Fibroblast of skin of back (primary cell): Measurements from ENCODE around the gene IRAK4. TPM values are rescaled to one million over a fixed set of nuclear protein-coding genes. Genes with fewer than 3 reads are reported as not detected.
A peak's percentile ranks its signal among the peaks of the same experiment; 100 is the strongest.
"Not testable (repeated sequence)": the region's sequence is repeated elsewhere in the genome, so short reads cannot be mapped to it uniquely, and the experiment has no call there.

Source experiments
- DNase-seq: peaks from one replicate; pipeline ENCODE4 v3.0.0-alpha.2; 2013
- polyA plus RNA-seq, 2 experiments: library from polyadenylated mRNA; unstranded; fragments of 120-200 nt; gene quantifications; one replicate each; pipeline ENCODE4 v1.2.1, GENCODE V29; 2013; ENCODE audit not compliant: insufficient read length in 2 of 2

The IRAK4 gene
- 12.1 TPM for polyA plus RNA-seq (2013, experiment 1 of 2; ENCODE audit: insufficient read length)
- 12.5 TPM for polyA plus RNA-seq (2013, experiment 2 of 2; ENCODE audit: insufficient read length)

DNA sequence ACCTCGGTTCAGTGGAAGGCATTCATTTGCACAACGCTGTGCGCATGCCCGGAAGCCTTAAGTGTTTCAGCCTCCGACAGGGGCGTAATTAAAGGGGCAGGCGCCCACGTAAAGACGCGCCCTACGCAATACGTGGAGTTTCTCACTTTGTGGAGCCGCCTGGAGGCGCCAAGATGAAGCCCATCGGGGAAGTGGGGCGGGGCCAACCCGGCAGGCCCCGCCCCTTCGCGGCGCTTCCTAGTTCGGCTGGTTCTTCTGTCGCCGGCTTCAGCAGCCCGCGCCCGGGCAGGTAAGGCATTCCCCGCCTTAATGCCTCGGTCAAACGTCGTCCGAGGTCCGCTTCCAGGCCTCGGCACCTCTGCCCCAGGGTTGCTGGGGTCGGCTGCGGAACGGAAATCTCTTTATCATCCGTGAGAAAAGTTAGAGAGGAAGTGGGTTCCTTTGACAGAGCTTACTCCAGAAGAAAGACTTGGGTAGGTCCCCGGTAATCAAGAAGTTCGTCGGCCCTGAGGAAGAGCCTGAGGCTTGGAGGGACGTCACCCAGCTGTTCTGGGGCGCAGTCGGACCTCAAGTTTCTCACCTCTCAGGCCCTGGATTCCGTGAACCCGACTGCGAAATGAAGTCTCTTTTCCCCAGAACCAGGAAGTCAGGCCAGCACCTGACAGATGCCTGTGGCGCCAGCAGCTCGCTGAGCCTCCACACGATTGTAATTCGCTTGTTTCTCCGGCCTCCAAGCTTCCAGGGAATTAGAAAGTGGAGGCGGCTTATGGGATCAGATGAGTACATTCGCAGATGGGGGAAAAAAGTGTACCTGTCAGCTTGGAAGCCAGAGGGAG, at the start of gene IRAK4, which contains the start of gene PUS7L:
IRAK4 (plus strand) TSS at position 224 of the 836 bp plus-strand sequence. CDS start 9,161 bp downstream, outside the sequence.
PUS7L (minus strand) TSS at position 63 of the 836 bp plus-strand sequence. CDS start 3,545 bp downstream, outside the sequence.
- DNase-seq, result peak; percentile 97

DNA sequence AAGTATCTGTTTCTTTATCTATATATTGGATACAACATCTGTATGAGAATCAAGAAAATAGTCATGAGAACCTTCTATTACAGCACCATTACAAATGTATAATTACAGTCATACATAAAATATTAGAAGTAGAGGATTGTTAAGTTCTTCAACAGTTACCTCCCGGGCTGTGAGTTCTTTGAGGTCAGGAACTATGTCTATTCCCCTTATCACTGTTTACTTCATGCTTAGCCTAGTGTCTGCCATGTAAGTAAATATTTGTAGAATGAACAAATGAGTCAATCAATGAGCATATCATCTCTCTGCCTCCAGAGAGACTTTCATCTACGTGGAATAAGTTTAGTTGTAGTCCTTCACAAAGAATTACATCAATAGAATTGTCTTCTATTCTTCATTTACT, 47.4 kb upstream of the IRAK4 start:
- no peak for DNase-seq

DNA sequence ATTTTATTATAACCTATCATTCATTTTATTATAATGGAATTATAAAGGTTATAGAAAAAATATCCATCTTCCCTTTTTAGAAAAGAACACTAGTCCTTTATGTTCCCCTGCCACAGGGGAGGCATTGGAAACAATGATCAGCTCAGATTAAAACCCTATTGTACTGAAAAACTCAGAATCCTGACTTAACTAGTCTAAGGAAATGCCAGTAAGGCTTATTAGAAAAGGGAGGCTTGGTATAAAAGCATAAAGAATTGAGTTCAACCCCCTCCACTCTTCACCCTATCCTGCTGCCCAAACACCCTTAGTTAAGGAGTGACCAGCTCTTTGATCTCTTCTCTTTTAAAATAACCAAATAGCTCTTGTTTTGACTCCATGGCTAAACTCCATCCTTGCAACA, 36.1 kb upstream of the IRAK4 start:
- no peak for DNase-seq

DNA sequence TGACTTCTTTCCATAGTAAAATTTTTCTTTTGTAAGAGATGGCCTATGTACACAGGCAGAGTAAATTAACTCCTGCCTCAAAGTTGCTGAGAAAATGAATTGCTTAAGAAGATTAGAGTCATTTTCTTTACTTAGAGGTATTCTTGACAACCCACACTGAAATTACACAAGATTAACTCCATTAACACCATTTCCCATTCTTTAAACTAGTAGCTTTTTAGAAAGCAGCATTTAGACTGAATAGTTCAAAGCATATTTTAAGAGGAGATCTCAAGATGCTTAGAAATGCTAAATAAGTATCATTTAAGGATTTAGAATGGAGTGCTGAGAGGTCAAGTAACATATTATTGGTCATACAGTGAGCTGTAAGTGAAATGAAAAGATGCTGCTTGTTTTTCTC, 35.6 kb upstream of the IRAK4 start:
- DNase-seq, result no peak

DNA sequence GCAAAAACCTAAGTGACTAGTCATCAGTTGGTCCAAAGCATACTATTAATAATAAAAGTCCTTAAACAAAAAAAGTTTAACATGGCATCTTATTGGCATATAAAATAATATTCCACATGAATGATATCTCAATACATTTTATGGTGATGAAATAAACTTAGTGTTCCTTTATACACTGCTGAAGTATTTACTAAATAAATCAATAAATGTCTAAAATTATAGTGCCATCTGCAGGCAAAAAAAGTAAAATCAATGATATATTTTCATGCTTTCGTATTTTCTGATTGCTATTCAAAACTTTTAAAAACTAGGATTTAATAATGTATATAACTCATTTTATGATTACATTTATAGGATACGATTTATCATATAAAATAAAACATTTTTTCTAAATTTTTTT, 30.6 kb upstream of the IRAK4 start:
- DNase-seq, result no peak

DNA sequence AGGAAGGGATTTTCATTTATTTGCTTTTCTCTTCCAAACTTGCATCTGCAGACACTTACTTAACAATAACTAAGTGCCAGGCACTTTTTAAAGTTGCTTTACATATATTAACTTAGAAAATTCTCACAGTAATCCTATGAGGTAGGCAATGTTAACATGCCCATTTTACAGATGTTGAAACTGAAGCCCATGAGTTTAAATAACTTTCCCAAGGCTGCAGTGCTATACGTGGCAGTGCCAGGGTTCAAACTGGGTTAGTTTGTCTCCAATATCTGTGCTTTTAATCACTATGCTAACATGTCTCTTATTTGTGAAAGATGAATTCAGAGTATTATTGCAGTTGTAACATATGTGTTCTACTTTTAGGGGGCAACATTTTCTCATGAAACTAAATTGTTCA, 30.1 kb upstream of the IRAK4 start:
- DNase-seq, result no peak

DNA sequence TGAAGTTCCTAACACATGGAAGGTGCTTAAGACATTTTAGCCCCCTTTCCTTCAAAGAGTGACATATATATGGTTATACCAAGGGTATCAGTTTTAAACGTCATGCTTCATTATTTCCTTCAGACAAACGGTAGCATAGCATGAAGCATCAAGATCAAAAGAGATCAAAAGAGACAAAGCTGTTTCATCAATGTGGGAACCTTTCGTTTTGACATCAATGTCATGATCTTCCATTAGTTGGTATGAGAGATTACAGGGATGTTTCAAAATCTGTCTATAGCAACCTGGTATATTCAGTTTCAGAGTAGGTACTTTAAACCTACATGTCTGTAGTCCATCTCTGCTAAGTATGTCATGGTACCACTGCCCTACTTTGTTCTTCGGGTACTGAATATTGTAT, 28.5 kb upstream of the IRAK4 start:
- no peak for DNase-seq

DNA sequence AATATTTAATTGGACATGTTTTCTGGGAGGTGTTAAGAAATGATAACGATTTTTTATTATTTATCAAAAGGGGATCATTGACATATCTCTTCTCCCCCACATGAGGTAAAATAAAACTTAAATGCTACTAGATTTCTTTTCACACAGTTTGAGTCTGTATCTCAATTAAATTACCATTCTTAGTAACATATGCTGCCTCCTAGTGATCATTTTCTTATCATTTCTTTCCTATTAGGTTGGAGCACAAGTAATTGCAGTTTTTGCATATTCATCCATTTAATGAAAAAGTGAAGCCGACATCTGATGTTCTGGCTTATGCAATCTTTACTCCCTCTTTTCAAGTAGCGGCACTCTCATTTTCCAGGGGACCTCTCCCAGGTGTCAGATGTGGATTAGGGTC, 25.1 kb upstream of the IRAK4 start:
- DNase-seq, result no peak

DNA sequence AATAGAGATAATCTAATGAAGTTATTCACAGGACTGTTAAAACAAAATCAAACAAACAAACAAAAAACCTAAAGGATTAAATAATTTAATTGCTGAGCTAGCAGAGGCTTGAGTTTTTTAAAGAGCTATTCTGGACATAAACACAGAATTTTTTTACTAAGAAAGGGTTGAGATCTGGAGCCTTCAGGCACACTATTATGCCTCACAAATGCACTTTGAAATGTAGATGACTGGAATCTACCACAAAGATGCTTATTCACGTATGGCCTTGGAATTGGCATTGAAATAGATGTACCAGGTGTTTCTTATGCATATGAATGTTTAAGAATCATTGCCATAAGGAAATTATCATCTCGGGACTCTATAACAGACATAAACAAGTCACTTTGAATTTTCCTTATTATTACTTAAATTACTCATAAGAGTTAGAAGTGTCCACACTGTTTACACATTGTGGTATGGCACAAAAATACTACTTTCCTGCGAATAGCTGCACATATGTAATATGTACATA, 21.8 kb upstream of the IRAK4 start:
- no peak for DNase-seq

DNA sequence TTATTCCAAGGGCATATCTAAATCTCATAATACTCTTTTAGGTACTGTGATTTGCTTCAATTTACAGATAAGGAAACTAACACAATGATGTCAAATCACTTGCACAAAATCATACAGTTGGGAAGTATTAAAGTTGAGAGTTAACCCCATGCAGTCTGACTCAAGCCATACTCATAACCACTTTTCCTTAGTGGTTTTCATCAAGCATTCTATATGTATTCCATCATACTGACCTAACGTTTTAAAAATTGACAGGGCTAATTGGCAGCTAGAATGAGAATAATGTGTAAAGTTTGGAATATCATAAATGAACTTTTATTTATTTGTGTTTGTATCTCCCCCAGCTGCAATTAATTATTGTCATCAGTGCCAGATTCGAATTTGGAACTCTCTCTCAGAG, 21.1 kb upstream of the IRAK4 start:
- DNase-seq, result peak; percentile 85

DNA sequence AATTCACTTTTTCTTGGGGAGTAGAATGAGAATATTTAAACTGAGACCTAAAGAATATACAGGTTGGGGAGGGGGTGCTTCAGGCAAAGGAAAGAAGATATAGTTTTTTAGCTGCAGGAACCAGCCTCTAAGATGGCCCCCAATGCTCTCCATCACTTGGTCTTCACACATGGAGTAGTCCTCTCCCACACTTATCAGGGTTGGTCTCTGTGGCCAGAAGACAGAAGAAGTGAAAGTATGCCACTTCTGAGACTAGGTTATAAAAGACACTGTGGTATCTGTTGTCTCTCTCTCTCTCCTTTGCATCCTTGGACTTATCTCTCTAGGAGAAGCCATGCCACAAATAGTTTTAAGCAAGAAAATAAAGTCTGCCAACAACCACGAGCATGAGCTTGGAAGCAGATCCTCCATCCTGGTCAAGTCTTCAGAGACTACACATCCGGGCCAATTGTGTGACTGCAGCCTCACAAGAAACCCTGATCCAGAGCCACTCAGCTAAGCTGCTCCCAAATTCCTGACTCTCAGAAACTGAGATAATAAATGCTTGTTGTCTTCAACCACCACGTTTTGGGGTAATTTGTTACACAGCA, 18.1 kb upstream of the IRAK4 start:
- DNase-seq, result peak; percentile 62

DNA sequence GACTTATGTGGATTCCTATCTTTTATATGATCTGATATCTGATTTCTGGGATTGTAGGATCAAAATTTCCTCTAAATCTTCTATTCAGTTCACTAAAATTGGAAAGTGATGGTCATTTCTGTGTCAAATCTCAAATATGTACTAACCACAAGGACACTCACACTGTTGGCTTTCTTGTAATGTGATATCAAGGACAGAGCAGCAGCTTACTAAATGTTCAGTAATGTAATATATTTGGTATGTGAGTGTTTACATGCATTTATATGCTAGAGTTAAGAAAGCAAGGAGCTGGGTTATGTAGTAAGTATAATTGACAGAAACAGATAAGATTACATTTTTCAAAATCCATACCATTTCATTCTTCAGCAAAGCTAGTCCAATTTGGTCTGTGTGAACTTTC, 16.6 kb upstream of the IRAK4 start:
- DNase-seq, result peak; percentile 93

DNA sequence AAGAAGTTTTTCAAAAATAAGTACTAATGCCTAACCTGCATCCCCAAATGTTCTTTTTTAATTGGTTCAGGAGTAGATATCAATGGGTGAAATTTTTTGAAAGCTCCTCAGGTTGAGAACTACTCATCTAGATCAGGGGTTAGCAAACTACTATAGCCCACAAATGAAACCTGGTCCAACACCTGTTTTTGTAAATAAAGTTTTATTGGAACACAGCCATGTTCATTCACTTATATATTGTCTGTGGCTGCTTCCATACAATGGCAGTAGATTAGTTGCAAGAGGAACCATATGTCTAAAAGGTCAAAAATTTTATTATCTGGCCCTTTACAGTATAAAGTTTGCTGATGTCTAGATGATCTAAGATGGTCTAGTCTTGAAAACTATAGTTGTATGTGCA, 13.9 kb upstream of the IRAK4 start:
- no peak for DNase-seq

DNA sequence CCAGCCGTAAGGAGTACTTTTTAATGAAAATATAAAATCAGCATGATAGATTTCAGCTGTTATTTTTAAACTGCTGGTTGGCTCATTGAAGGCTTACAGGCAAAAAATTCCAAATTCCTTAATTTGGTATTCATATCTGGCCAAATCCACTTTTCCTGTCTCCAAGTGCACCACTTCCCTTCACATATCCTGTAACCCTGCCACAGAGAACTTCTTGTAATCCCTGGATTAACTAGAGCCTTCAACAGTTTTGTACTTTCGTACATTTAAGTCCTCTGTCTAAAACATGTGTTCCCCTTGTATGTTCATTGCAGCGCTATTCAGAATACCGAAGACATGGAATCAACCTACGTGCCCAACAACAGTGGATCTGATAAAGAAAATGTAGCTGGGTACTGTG, 9.7 kb upstream of the IRAK4 start:
- peak; percentile 23 for DNase-seq

DNA sequence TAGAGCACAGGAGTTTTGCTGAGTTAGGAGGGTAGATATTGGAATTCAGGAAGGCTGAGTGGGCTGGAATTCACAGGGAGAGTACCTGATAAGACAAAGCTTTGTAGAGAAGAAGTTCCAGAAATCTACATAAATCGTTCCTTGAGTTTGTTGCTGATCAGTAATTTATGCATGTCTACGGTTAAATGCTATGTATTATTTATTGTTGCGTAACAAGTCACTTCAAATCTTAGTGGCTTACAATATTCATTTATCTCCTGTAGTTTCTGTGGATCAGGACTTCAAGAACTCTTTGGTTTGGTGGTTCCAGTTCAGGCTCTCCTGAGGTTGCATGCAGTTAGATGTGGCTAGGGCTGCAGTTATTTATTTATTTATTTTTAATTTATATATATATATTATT, 7.9 kb upstream of the IRAK4 start:
- no peak for DNase-seq

DNA sequence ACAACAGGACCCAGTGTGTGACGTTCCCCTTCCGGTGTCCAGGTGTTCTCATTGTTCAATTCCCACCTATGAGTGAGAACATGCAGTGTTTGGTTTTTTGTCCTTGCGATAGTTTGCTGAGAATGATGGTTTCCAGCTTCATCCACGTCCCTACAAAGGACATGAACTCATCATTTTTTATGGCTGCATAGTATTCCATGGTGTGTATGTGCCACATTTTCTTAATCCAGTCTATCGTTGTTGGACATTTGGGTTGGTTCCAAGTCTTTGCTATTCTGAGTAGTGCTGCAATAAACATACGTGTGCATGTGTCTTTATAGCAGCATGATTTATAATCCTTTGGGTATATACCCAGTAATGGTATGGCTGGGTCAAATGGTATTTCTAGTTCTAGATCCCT, 7.4 kb upstream of the IRAK4 start:
- not testable (repeated sequence) for DNase-seq

DNA sequence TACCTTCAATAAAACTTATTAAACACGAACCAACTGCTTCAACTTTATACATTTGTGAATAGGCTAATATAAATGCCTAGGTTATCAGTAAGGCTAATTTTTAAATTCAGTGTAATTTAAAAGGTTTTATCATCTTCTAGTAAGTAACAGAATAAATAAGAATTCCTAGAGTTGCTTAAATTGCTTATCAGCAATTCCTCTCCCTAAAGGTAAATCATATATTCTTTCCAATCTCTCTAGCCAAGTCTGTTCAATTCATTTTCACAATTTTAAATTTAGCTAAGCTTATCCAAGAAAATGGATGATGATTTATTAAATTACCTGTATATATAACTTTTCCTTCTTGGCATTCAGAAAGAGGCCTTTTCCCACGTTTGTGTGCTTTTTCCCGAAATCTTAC, 4.7 kb upstream of the IRAK4 start:
- DNase-seq, result no peak

DNA sequence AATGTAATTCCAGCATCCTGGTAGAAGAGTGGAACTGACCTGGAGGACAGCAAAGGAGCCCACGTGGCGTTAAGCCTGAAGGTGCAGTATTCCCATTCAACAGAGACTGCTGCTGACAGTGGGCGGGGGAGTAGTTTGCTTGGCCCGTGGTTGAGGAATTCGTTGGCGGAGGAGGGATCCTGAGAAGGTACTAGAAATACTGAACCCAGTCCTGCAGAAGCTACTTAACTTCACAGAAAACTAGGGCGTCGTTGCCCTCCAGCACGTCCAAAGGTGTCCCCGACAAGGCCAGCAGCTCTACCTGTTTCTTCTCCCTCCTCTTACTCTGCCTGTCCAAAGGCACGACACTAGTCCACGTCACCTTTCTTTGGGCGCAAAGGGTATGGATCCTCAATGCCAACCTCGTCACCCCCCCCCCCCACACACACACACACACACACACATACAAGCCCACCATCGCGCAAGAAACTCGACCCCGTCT, 464 bp upstream of the IRAK4 start:
- peak; percentile 41 for DNase-seq

DNA sequence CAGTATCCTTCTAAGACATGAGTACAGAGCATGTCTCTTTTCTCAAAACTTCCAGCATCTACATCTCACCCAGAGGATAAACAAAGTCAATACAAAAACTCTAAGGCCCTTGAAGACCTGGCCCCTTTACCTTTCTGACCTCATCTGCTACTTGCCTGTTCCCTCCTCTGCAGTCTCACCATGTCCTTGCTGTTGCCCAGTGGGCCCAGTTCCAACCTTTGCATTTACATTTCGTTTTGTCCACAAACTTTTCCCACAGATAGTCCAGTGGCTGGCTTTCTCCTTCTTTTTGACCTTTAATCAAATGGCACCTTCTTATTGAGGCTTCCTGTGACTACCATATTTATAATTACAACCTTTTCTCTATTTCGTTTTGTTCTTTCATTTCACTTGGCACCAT, 1.6 kb downstream of the IRAK4 start:
- DNase-seq, result no peak

DNA sequence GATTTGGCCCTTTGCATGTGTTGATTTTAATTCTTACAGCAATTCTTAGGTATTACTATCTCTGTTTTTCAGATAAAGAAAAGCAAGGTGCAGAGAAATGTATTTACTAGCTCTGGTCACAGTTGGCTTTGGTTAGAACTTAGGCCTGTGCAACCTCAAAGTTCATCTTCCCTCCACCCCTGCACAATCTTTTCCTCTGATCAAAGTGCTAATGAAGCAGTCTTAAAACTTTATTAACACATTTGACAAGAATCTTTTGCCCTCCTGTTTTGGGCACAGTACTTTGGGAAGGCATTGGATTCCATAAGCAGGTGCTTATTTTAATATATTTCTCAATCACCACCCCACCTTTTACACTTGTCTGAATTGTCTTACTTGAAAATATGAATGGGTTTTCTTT, 2.7 kb downstream of the IRAK4 start:
- no peak for DNase-seq

DNA sequence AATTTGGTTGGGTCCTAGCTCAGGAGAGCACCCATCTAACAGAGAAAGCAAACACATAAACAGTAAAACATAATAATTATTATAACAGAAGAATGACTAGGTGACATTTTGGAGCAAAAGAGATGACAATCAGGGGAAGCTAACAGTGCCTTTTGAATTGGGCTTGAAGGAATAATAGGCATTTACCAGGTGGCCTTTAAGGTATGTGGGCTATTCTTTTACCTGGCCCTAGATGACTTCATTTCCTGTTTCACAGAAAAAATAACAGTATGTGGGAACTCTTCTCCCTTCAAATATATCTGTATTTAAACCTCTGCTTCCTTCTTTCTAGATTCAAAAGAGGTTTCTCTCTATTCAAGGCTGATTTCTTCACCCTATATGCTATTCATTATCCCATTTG, 3.8 kb downstream of the IRAK4 start:
- no peak for DNase-seq

DNA sequence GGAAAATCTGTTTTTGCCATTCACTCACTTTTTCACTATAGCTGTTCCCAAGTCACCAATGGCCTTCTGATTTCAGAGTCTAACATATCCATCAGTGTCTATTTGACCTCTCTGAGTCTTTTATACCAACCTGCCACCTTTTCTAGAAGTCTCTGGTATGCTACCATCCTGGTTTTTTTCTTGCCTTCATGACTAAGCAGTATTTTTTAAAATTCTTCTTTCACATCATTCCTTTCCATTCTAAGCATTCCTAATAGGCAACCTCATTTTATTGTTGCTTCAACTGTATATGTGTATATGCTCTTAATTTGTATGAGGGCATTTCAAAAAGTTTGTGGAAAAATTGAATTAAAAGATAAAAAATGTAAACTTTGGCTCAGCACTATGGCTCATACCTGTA, 5.0 kb downstream of the IRAK4 start:
- peak; percentile 25 for DNase-seq

DNA sequence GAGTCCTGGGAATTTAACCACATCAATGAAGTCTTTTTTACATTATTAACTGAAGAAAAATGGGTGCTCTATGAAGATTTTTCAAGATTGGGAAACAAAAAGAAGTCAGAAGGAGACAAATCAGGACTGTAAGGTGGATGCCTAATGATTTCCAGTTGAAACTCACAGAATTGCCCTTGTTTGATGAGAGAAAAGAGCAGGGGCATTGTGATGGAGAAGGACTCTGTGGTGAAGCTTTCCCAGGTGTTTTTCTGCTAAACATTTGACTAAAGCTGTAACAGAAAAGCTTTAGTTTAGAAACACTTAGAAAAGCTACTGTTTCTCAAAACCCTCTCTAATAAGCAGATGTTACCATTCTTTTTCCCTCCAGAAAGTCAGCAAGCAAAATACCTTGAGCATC, 5.8 kb downstream of the IRAK4 start:
- DNase-seq, result no peak

DNA sequence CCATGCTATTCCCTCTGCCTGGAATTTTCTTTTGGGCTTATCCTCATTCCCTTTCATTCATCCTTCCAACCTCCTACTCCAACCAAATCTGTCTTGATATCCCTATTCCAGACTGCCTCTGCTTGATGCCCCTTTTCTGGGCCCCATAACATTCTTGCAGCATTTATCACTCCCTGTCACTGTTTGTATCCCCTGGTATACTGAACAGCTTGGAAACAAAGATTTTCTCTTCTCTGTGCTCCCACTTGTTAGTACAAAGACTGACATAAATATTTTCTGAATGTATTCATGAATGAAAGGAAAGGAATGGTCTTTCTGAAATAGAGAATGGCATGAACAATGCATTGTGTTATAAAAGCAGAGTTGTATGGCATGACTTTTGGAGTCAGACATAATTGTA, 7.5 kb downstream of the IRAK4 start:
- peak; percentile 62 for DNase-seq
